ENCODE data around the gene CTDSP2.

Gene CTDSP2

DNA sequence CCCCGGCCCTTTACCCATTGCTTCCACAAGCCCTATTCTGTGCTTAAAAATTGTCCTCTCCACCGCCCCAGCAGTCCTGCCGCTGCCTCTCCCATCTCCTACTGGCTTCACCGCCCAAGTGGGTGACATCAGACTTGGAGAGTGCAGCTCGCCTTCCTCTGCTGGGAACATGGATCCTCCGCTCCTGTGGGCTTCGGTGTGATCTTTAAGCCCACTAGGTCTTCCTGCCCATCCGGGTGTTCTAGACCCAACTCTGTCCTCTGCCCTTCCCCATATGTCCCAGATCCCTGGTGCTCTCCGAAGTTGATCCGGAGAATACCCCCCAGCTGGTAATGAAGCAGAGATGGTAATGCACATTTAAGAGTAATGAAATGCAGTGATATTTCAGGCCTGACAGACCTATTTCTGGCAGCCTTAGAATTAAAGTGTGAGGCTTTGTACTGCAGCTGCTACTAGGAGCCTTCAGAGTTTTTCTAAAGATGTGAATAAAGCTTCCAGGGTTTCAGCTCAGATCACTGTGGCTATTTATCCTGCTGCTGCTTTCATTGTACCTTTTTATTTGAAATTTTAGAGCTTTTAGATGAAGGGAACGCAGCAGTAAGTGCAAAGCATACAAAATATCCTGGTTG lies 22.9 kb upstream of the CTDSP2 start:
- TF ChIP-seq CEBPB (IDR thresholded peaks at IDR 0.05) (no peak), YY1 (IDR thresholded peaks at IDR 0.05; ENCODE audit: low read depth) (no peak), TAF1 (IDR thresholded peaks at IDR 0.05; ENCODE audit: low read depth) (no peak), ZBTB7A (IDR thresholded peaks at IDR 0.05; ENCODE audit: low read depth) (no peak), TCF12 (IDR thresholded peaks at IDR 0.05; ENCODE audit: low read depth) (no peak), NFIC (IDR thresholded peaks at IDR 0.05) (no peak), CREB1 (IDR thresholded peaks at IDR 0.05; ENCODE audit: low read depth) (no peak), EP300 (IDR thresholded peaks at IDR 0.05; ENCODE audit: borderline replicate concordance) (no peak), FOXM1 (IDR thresholded peaks at IDR 0.05; ENCODE audit: borderline replicate concordance, low read depth) (no peak), EGR1 (IDR thresholded peaks at IDR 0.05) (no peak), TEAD4 (IDR thresholded peaks at IDR 0.05) (no peak), RAD21 (IDR thresholded peaks at IDR 0.05; ENCODE audit: low read depth) (no peak)
- TF ChIP-seq, protein P1, sequence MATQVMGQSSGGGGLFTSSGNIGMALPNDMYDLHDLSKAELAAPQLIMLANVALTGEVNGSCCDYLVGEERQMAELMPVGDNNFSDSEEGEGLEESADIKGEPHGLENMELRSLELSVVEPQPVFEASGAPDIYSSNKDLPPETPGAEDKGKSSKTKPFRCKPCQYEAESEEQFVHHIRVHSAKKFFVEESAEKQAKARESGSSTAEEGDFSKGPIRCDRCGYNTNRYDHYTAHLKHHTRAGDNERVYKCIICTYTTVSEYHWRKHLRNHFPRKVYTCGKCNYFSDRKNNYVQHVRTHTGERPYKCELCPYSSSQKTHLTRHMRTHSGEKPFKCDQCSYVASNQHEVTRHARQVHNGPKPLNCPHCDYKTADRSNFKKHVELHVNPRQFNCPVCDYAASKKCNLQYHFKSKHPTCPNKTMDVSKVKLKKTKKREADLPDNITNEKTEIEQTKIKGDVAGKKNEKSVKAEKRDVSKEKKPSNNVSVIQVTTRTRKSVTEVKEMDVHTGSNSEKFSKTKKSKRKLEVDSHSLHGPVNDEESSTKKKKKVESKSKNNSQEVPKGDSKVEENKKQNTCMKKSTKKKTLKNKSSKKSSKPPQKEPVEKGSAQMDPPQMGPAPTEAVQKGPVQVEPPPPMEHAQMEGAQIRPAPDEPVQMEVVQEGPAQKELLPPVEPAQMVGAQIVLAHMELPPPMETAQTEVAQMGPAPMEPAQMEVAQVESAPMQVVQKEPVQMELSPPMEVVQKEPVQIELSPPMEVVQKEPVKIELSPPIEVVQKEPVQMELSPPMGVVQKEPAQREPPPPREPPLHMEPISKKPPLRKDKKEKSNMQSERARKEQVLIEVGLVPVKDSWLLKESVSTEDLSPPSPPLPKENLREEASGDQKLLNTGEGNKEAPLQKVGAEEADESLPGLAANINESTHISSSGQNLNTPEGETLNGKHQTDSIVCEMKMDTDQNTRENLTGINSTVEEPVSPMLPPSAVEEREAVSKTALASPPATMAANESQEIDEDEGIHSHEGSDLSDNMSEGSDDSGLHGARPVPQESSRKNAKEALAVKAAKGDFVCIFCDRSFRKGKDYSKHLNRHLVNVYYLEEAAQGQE (IDR thresholded peaks at IDR 0.05; ENCODE audit: low read depth): no peak
- TF ChIP-seq, protein P2, sequence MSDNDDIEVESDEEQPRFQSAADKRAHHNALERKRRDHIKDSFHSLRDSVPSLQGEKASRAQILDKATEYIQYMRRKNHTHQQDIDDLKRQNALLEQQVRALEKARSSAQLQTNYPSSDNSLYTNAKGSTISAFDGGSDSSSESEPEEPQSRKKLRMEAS (IDR thresholded peaks at IDR 0.05): no peak
- TF ChIP-seq, protein P3, sequence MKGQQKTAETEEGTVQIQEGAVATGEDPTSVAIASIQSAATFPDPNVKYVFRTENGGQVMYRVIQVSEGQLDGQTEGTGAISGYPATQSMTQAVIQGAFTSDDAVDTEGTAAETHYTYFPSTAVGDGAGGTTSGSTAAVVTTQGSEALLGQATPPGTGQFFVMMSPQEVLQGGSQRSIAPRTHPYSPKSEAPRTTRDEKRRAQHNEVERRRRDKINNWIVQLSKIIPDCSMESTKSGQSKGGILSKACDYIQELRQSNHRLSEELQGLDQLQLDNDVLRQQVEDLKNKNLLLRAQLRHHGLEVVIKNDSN (IDR thresholded peaks at IDR 0.05): no peak

DNA sequence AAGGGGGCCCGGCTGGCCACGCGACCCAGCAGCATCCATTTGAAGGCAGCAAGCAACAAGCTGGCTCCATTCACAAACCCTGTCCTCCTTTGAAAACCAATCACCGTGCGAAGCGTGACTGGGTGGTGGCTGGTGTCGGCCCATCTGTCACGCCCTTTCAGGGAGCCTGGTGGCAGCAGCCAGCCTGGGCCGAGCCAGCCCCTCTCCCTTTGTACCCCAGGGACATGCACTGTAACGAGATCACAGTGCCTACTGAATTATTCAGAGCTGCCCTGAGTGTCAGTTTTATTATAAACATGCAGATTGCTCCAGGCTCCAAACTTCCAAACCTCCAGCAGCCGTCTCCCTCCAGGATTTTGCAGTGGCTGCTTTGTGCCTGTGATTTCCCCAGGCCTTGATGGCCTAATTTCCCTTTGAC lies 22.3 kb upstream of the CTDSP2 start:
- TF ChIP-seq TEAD4 (IDR thresholded peaks at IDR 0.05) (no peak), FOXM1 (IDR thresholded peaks at IDR 0.05; ENCODE audit: borderline replicate concordance, low read depth) (no peak)
- TF ChIP-seq, protein P2 (IDR thresholded peaks at IDR 0.05): no peak

DNA sequence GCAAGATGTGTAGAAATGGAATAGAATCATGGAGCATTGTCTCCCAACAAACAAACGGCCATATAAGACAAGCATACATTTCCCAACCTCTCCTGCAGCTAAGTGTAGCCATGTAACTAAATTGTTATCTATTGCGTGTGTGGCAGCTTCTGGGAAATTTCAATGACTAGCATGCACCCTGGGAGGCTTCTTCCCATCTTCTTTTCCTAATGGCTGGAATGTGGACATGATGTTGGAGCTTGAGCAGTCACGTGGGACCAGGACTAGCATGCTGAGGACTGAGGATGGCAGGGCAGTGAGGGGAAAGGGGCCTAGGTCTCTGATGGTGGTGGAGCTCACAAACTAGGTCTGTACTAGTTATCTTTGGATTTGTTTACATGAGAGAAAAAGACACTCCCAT lies 21.7 kb upstream of the CTDSP2 start:
- TF ChIP-seq CEBPB (IDR thresholded peaks at IDR 0.05) (no peak), TEAD4 (IDR thresholded peaks at IDR 0.05) (no peak), CREB1 (IDR thresholded peaks at IDR 0.05; ENCODE audit: low read depth) (no peak), YY1 (IDR thresholded peaks at IDR 0.05; ENCODE audit: low read depth) (no peak)

DNA sequence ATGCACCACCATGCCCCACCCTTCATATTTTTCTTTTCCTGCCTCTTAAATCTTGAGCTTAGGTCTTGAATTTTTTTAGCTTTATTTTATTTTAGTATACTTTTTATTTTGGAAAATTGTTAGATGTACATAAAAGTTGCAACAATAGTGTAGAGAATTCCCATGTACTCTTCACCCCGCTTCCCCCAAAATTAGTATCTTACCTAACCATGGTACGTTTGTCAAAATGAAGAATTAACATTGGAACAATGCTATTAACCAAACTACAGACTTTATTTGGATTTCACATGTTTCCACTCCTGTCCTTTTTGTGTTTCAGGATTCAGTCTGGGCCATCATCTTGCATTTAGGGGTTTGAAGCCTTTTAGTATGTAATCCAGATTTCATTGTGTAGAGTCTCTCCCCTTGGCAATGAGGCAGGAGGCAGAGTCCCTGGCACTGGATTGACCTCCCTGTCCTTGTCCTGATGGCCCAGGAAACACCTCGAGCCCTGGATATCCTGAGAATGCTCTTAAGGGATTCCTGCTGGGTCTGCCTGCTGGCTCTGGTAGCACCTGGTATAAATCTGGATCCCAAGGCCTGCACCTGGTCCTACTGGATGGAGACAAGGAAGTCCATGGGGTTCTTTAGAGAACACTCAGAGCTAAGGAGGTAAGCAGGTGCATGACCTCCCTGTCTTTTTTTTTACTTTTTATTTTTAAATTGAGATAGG lies 19.9 kb upstream of the CTDSP2 start:
- TF ChIP-seq EGR1 (IDR thresholded peaks at IDR 0.05) (no peak), CREB1 (IDR thresholded peaks at IDR 0.05; ENCODE audit: low read depth) (no peak), EP300 (IDR thresholded peaks at IDR 0.05; ENCODE audit: borderline replicate concordance) (no peak)

DNA sequence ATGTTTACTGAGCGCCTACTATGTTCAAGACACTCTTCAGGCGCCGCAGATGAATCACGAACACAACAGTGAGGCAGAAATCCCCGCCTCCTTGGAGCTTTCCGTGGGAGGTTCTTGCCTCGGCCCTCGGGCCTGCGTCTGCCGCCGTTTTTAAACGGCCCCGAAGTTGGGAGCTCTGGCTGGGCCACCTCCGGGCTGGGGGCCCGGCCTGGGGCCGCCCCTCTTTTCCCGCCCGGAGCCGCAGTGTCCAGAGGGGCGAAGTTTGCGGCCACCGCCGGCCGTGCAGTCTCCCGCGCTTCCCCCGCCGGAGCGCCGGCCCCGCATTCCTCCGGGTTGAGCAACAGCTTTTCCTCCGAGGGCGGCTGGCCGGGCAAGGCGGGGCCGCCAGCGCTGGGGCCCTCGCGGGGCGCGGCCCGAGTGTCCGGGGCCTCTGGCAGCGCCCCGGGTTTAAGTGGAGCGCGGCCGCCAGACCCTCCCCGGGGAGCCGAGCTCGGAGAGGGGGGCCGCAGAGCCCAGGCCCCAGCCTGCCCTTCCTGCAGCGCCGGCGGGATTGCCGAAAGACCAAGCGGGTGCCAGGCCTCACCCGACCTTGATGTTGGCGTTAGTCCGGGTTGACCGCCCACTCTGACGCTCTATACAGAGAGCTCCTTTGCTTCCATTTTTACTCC lies 18.7 kb upstream of the CTDSP2 start:
- peak; percentile 89 for TF ChIP-seq TEAD4 (IDR thresholded peaks at IDR 0.05)
- no peak for TF ChIP-seq YY1 (IDR thresholded peaks at IDR 0.05; ENCODE audit: low read depth)
- TF ChIP-seq TAF1 (IDR thresholded peaks at IDR 0.05; ENCODE audit: low read depth): peak; percentile 50; the same call in 1 of the 2 replicates
- no peak for TF ChIP-seq RAD21 (IDR thresholded peaks at IDR 0.05; ENCODE audit: low read depth)
- TF ChIP-seq, protein P2 (IDR thresholded peaks at IDR 0.05): peak; percentile 62; the same call in 1 of the 2 replicates
- peak; percentile 23; the same call in 1 of the 2 replicates for TF ChIP-seq FOXM1 (IDR thresholded peaks at IDR 0.05; ENCODE audit: borderline replicate concordance, low read depth)
- no peak; the same call in 1 of the 2 replicates for TF ChIP-seq ZBTB7A (IDR thresholded peaks at IDR 0.05; ENCODE audit: low read depth)
- no peak for TF ChIP-seq EGR1 (IDR thresholded peaks at IDR 0.05)
- TF ChIP-seq, protein P1 (IDR thresholded peaks at IDR 0.05; ENCODE audit: low read depth): no peak
- peak; percentile 57; the same call in 1 of the 2 replicates for TF ChIP-seq TCF12 (IDR thresholded peaks at IDR 0.05; ENCODE audit: low read depth)
- TF ChIP-seq, protein P3 (IDR thresholded peaks at IDR 0.05): 0 out of 2 replicates have a peak, but pooled peaks have one; percentile 3
- TF ChIP-seq CREB1 (IDR thresholded peaks at IDR 0.05; ENCODE audit: low read depth): 0 out of 2 replicates have a peak, but pooled peaks have one; percentile 19
- peak; percentile 98 for TF ChIP-seq CEBPB (IDR thresholded peaks at IDR 0.05)
- TF ChIP-seq NFIC (IDR thresholded peaks at IDR 0.05): no peak; the same call in 1 of the 2 replicates
- peak; percentile 32 for TF ChIP-seq EP300 (IDR thresholded peaks at IDR 0.05; ENCODE audit: borderline replicate concordance)

All from Ishikawa (cell line).